Activated CD8-positive, alpha-beta T cell treated with anti-CD3 and anti-CD28 coated beads for 36 hours (primary cell): ENCODE data around the gene PLGLB2. TPM values are rescaled to one million over a fixed set of nuclear protein-coding genes. Genes with fewer than 3 reads are reported as not detected.

Experiments
- total RNA-seq, 2 experiments: library from RNA; stranded (reverse); gene quantifications; one replicate each; pipeline ENCODE4 v1.2.3, GENCODE V29; 2021

Gene PLGLB2
- total RNA-seq, 2 experiments from 2014 or later: 0.32 TPM; not detected in 1

Other genes starting within 250 kb of the PLGLB2 start
- 1 to 10 TPM; 3.1 to 3.8 TPM for gene RGPD2, start 77.7 kb downstream of the PLGLB2 start, total RNA-seq